ENCODE data around the gene ZNF629. TPM values are rescaled to one million over a fixed set of nuclear protein-coding genes. Genes with fewer than 3 reads are reported as not detected.
A peak's percentile ranks its signal among the peaks of the same experiment; 100 is the strongest.

ZNF629 gene
- total RNA-seq, 4 donors from 2014 or later, result 5.0 to 11.4 (median 6.2) TPM

DNA sequence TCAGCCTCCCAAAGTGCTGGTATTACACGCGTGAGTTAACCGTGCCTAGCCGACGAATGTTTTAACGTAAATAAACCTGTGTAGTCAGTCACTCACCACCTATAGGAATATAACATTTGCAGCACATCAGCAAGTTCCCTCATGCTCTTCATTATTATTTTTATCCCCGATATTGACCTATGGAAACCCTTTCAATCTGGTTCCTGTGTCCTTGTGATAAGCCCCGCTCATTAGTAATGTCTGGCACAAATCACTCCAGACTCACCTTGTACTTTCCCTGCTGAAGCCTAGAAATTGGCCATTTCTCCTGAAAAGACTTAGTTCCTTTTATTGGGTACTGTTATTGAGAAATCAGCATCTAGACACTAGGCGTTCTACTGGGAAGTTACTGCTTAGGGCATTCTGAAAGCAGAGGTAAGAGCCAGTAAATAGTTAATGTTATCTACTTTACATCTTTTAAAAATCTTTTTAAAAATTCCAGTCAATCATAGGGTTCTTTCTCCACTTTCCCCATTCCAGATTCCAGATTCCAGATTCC is 40.3 kb downstream of the ZNF629 start:
- Histone ChIP-seq H3K27me3 (no peaks in the 10 kb centered on the region), H3K9me3 (no peaks in the 10 kb centered on the region), H3K4me1 (peaks cover 10 to 40% (median 16%) of the 10 kb centered on the region in 3 donors), H3K4me3 (no peak overlapping the region), H3K27ac (peak overlapping the region in 2 of 4 donors; percentile 86 to 91), H3K36me3 (peaks cover 16 to 57% (median 16%) of the 10 kb centered on the region in 3 donors)
- whole genome bisulfite sequencing, 2 donors, result 86 to 89% methylated on average over 9 of the region's 9 CpGs
- TF ChIP-seq, protein P1, sequence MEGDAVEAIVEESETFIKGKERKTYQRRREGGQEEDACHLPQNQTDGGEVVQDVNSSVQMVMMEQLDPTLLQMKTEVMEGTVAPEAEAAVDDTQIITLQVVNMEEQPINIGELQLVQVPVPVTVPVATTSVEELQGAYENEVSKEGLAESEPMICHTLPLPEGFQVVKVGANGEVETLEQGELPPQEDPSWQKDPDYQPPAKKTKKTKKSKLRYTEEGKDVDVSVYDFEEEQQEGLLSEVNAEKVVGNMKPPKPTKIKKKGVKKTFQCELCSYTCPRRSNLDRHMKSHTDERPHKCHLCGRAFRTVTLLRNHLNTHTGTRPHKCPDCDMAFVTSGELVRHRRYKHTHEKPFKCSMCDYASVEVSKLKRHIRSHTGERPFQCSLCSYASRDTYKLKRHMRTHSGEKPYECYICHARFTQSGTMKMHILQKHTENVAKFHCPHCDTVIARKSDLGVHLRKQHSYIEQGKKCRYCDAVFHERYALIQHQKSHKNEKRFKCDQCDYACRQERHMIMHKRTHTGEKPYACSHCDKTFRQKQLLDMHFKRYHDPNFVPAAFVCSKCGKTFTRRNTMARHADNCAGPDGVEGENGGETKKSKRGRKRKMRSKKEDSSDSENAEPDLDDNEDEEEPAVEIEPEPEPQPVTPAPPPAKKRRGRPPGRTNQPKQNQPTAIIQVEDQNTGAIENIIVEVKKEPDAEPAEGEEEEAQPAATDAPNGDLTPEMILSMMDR (IDR thresholded peaks at IDR 0.05), result no peak
- no peak for TF ChIP-seq POLR2A (IDR thresholded peaks at IDR 0.05)
- no peak for DNase-seq
- intact Hi-C loops (cut with DNase I), result no loop called here

DNA sequence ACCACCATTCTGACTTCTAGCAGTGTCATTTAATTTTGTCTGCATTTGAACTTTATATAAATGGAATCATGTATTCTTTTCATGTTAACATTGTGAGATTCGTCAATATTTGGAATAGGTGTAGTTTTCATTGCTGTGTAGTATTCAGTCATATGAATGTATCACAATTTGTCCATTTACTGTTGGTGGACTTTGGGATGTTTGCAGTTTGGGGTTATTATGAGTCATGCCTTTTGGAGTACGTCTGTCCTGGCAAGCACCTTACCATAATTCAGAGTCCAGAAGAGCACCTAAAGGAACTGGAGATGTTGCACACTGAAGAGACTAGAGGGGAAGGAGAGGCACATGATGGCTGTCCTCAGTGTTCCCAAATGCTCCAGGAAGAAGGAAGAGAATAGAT is 41.9 kb downstream of the ZNF629 start:
- DNase-seq, result no peak
- intact Hi-C loops (cut with DNase I), result no loop called here
- Histone ChIP-seq H3K4me1 (peaks cover 15 to 54% (median 31%) of the 10 kb centered on the region in 3 donors), H3K27me3 (no peaks in the 10 kb centered on the region), H3K9me3 (no peaks in the 10 kb centered on the region), H3K4me3 (no peak overlapping the region), H3K36me3 (peaks cover 9 to 41% (median 16%) of the 10 kb centered on the region in 3 donors), H3K27ac (no peak overlapping the region)
- TF ChIP-seq POLR2A (IDR thresholded peaks at IDR 0.05), result no peak
- TF ChIP-seq, protein P1 (IDR thresholded peaks at IDR 0.05), result no peak
- WGBS, 2 donors, result 63 to 77% methylated on average over 2 of the region's 2 CpGs

DNA sequence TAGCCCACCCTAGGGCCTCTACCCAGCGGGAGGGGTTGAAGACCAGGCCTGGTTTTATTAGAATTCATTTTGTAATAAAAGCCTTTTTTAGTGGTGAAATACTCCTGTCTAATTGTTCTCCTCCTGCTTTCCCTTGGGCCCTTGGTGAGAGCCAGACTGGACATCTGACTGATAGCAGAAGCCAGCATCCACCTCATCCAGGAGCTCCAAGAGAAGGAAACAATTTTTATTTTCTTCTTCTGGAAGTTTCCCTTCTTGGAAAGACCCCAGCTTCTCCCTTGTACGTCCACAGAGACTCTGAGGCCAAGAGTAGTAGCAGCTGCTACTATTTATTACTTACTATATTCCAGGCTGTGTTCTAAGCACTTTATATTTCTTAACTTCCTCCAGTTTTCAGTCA is 42.8 kb downstream of the ZNF629 start:
- no peaks in the 10 kb centered on the region for H3K9me3 ChIP-seq
- H3K4me3 ChIP-seq, result no peak overlapping the region
- intact Hi-C loops (cut with DNase I), result no loop called here
- 76 to 82% methylated on average over 2 of the region's 2 CpGs for WGBS, 2 donors
- no peaks in the 10 kb centered on the region for H3K27me3 ChIP-seq
- peaks cover 20 to 54% (median 35%) of the 10 kb centered on the region in 3 donors for H3K4me1 ChIP-seq
- H3K27ac ChIP-seq, result peak overlapping the region in 1 of 4 donors; percentile 31
- DNase-seq, result no peak
- H3K36me3 ChIP-seq, result peaks cover 12 to 44% (median 16%) of the 10 kb centered on the region in 3 donors
- TF ChIP-seq, protein P1 (IDR thresholded peaks at IDR 0.05), result no peak
- no peak for TF ChIP-seq POLR2A (IDR thresholded peaks at IDR 0.05)

DNA sequence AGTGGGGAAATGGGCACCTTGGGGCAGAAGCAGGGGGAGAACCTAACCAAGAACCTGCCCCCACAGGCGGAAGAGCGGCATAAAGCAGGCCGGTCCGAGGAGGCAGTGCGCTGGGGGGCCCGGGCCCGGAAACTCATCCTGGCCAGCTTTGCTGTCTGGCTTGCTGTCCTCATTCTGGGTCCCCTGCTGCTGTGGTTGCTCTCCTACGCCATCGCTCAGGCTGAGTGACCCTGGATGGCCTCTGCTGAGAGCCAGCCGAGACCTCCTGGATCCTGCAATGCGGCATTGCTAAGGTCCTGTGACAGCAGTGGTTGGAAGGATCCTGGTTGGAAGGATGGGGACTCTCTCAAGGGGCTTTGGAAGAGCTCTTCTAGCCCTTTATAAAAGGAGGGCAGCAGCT is 43.3 kb downstream of the ZNF629 start:
- no peaks in the 10 kb centered on the region for H3K9me3 ChIP-seq
- intact Hi-C loops (cut with DNase I), result no loop called here

DNA sequence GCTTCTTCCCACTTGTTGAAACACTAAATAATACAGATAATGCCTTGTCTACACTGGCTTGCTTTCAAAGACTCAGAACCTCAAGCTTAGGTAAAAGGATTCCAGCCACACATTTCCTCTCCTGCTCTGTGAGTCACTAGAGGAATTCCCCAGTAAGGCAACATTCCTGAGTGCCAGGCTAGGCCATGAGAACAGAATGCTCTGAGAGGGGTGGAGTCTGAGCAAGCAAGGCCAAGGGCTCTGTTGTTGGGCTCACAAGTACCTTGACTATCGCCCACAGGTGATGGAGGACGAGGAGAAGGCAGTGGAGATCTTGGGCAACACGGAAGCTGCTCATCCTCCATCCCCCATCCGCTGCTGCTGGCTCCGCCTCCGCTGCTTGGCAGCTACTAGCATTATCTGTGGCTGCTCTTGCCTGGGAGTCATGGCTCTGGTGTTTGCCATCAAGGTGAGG is 45.5 kb downstream of the ZNF629 start:
- H3K4me3 ChIP-seq, result peak overlapping the region; percentile 15 to 46 (median 37)
- H3K27me3 ChIP-seq, result no peaks in the 10 kb centered on the region
- H3K27ac ChIP-seq, result peak overlapping the region; percentile 79 to 95 (median 90)
- peaks cover 13 to 38% (median 29%) of the 10 kb centered on the region in 3 donors for H3K4me1 ChIP-seq
- no peaks in the 10 kb centered on the region for H3K9me3 ChIP-seq
- TF ChIP-seq, protein P1 (IDR thresholded peaks at IDR 0.05), result no peak
- TF ChIP-seq POLR2A (IDR thresholded peaks at IDR 0.05), result no peak
- DNase-seq, result no peak
- 34 to 47% methylated on average over 5 to 6 of the region's 6 CpGs for WGBS, 2 donors
- H3K36me3 ChIP-seq, result peaks cover 39 to 71% (median 41%) of the 10 kb centered on the region in 3 donors
- intact Hi-C loops (cut with DNase I), result no loop called here

More for the DNA sequence above, 43.3 kb downstream of the ZNF629 start:
- TF ChIP-seq, protein P1 (IDR thresholded peaks at IDR 0.05), result no peak
- TF ChIP-seq POLR2A (IDR thresholded peaks at IDR 0.05), result no peak
- H3K4me3 ChIP-seq, result no peak overlapping the region
- H3K4me1 ChIP-seq, result peaks cover 20 to 55% (median 35%) of the 10 kb centered on the region in 3 donors
- 93 to 99% methylated on average over 9 to 11 of the region's 11 CpGs for WGBS, 2 donors
- H3K27me3 ChIP-seq, result no peaks in the 10 kb centered on the region
- peaks cover 16 to 49% (median 18%) of the 10 kb centered on the region in 3 donors for H3K36me3 ChIP-seq
- peak overlapping the region in 1 of 4 donors; percentile 31 for H3K27ac ChIP-seq
- DNase-seq, result no peak
